HL-60 (cell line): ENCODE results near the gene COX7A1.

Source experiments
- DNase-seq, 2 experiments: peaks; one replicate each; pipeline ENCODE4 v3.0.0-alpha.2; 2010 to 2020; ENCODE audit warnings: low read depth in 1 of 2, low spot score in 1 of 2
- H3K27ac ChIP-seq: fragments of 250-450 bp; sonication (Bioruptor Pico); replicated peaks from 2 replicates; pipeline ENCODE4 v1.5.1; 2020; ENCODE audit warnings: mild to moderate bottlenecking, moderate library complexity
- H3K27me3 ChIP-seq: fragments of 250-450 bp; sonication (Bioruptor Pico); 2 replicates; pipeline ENCODE4 v1.5.1; 2021; ENCODE audit warnings: mild to moderate bottlenecking, moderate library complexity; ENCODE audit not compliant: insufficient read depth, poor library complexity, severe bottlenecking
- H3K4me3 ChIP-seq: replicated peaks from 2 replicates; pipeline ENCODE4 v1.5.1; 2011; ENCODE audit warnings: mild to moderate bottlenecking, control low read depth, low read length; ENCODE audit not compliant: insufficient read depth
- CTCF ChIP-seq: IDR thresholded peaks from one replicate; pipeline ENCODE4 v1.5.1; 2011; ENCODE audit warnings: low read length, control low read depth, inconsistent platforms; ENCODE audit not compliant: insufficient read depth
- GABPA ChIP-seq: IDR thresholded peaks from 2 replicates; pipeline ENCODE4 v1.6.1; 2012; ENCODE audit warnings: low read depth
- POLR2AphosphoS5 ChIP-seq: IDR thresholded peaks from 2 replicates; pipeline ENCODE4 v1.6.1; 2012; ENCODE audit warnings: low read depth
- REST ChIP-seq: IDR thresholded peaks from 2 replicates; pipeline ENCODE4 v1.6.1; 2012; ENCODE audit warnings: low read depth; ENCODE audit not compliant: insufficient replicate concordance
- SPI1 ChIP-seq: IDR thresholded peaks from 2 replicates; pipeline ENCODE4 v1.6.1; 2012; ENCODE audit warnings: low read depth, mild to moderate bottlenecking, borderline replicate concordance

COX7A1 gene

GRCh38 chr19:36128392-36128736 is 23.9 kb downstream of the COX7A1 start:
- Histone ChIP-seq H3K27me3 (no peaks in the 10 kb centered on the region), H3K27ac (peak overlapping the region; percentile 84), H3K4me3 (peak overlapping the region; percentile 48)
- TF ChIP-seq GABPA (peak; percentile 2; the same call in 1 of the 2 replicates), REST (no peak), SPI1 (0 out of 2 replicates have a peak, but pooled peaks have one; percentile 4), POLR2AphosphoS5 (no peak), CTCF (no peak)
- peak in 1 of 2 experiments; percentile 70 for DNase-seq

- no peak for DNase-seq
These were observed 26.7 kb downstream of the COX7A1 start for GRCh38 chr19:36125557-36125956.

More at GRCh38 chr19:36125557-36125956, 26.7 kb downstream of the COX7A1 start:
- H3K4me3 ChIP-seq: no peak overlapping the region
- TF ChIP-seq GABPA (no peak), REST (no peak), POLR2AphosphoS5 (no peak), SPI1 (no peak), CTCF (no peak)
- H3K27me3 ChIP-seq: no peaks in the 10 kb centered on the region
- H3K27ac ChIP-seq: no peak overlapping the region
